Loucy (cell line): ENCODE results near the gene RBM3.

ENCODE experiments used
- CTCF ChIP-seq: fragments of 200-600 bp; sonication (generic); conservative IDR thresholded peaks from 2 replicates; pipeline ENCODE4 v1.5.1; 2014; ENCODE audit warnings: mild to moderate bottlenecking, antibody characterized with exemption, low read length
- EZH2phosphoT487 ChIP-seq: fragments of 200-600 bp; IDR thresholded peaks from 2 replicates; pipeline ENCODE4 v1.6.1; 2018; ENCODE audit warnings: antibody characterized with exemption, mild to moderate bottlenecking, moderate library complexity, borderline replicate concordance

DNA sequence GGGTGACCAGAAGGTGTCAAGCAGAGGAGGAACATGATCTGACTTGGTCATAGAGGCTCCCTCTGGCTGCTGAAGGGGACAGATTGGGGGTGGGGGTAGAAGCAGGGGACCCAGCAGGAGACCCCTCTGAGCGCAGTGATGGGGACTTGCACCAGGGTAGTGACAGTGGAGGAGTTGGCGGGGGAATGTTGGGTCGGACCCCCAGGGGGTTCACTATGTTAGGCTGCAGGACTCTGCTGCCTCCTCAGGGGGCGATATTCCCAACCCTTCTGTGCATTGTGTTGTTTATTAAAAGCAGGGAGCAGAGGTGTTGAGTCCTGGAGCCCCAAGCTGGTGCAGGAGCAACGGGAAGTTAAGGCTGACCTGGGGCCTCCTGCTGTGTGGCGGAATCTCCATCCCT is 31.8 kb downstream of the RBM3 start:
- TF ChIP-seq CTCF (0 out of 2 replicates have a peak, but pooled peaks have one; percentile 15), EZH2phosphoT487 (no peak)
